SK-N-MC (cell line): ENCODE data around the gene PTPRM.

Experiments used
- DNase-seq: peaks from one replicate; pipeline ENCODE4 v3.0.0-alpha.2; 2011; ENCODE audit warnings: low read depth, low spot score
- H3K27ac ChIP-seq: fragments of 200-600 bp; sonication (generic); 2 replicates; pipeline ENCODE4 v1.5.1; 2016; ENCODE audit warnings: mixed run types
- H3K36me3 ChIP-seq: fragments of 200-600 bp; sonication (generic); 2 replicates; pipeline ENCODE4 v1.6.1; 2017; ENCODE audit warnings: antibody characterized with exemption, low read length, mixed read lengths; ENCODE audit not compliant: insufficient read depth
- H3K4me3 ChIP-seq: fragments of 200-600 bp; sonication (generic); 2 replicates; pipeline ENCODE4 v1.5.1; 2016
- H3K9ac ChIP-seq: fragments of 200-600 bp; sonication (generic); 2 replicates; pipeline ENCODE4 v1.8.0; 2017; ENCODE audit warnings: mixed run types, mixed read lengths; ENCODE audit not compliant: insufficient read length
- H3K9me3 ChIP-seq: fragments of 200-600 bp; sonication (generic); 2 replicates; pipeline ENCODE4 v1.6.1; 2017; ENCODE audit warnings: low read depth, mild to moderate bottlenecking, antibody characterized with exemption, low read length, moderate library complexity, mixed read lengths
- EZH2 ChIP-seq: fragments of 200-600 bp; sonication (generic); IDR thresholded peaks from one replicate; pipeline ENCODE4 v1.6.1; 2017; ENCODE audit warnings: antibody characterized with exemption
- FOXP2 ChIP-seq: optimal IDR thresholded peaks from 2 replicates; pipeline ENCODE3; 2011; ENCODE audit warnings: mild to moderate bottlenecking, moderate library complexity; ENCODE audit not compliant: insufficient read depth; ENCODE audit errors: extremely low read length, control extremely low read depth
- POLR2AphosphoS5 ChIP-seq: IDR thresholded peaks from 2 replicates; pipeline ENCODE4 v1.6.1; 2012; ENCODE audit warnings: mild to moderate bottlenecking, low read depth, low read length, borderline replicate concordance

PTPRM gene

DNA sequence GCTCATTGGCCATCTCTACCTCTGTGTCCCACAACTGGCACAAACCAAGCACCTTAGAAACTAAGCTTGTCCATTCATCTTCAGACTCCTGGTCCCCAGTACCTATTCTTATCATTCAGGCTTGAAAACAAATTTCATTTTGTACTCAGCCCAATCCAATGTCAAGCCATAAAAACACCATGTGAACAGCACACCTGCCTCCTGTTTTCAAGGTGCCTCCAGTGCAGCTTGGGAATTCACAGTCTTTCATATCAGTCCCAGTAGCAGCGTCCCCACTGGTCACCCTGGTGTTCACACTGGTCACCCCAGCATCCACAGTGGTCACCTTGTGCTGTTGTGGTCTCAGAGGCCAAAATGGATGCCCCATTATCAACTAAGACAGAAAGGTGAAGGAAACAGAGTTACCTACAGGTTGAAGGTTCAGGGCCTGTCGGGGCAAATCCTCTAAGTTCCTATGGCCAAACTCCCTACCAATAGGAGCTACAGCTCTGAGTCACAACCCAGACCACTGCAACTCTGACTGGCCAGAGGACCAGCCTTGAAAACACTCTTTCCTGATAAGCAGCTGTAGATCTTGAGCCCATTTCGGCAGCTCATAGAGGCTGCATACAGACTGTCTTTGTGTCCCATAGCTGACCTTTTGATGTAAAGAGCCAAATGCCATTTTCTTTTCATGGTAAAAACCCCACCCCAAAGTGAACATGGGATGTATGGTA is 782.6 kb downstream of the PTPRM start:
- no peak overlapping the region for H3K9ac ChIP-seq
- H3K9me3 ChIP-seq: no peaks in the 10 kb centered on the region
- H3K27ac ChIP-seq: no peak overlapping the region
- no peak for DNase-seq
- H3K36me3 ChIP-seq: no peaks in the 10 kb centered on the region
- no peak for TF ChIP-seq POLR2AphosphoS5
- TF ChIP-seq FOXP2: no peak
- no peak for TF ChIP-seq EZH2
- H3K4me3 ChIP-seq: no peak overlapping the region

DNA sequence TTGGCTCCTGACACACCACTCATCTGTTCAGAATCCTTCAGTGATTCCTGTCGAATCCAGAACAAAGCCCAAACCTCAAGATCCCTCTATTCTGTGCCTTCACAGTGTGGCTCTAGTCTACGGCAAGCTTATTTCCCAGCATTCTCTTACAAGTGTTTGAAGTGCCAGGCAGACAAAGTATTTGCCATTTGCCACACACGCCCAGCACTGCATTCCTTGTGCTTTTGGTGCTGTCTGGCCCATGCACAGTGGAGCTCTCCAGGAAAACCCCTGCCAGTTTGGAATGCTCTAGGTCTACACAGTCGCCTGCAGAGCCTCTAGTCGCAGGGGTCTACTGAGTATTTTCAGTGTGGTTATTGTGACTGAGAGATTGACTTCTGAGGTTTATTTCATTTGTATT is 783.5 kb downstream of the PTPRM start:
- Histone ChIP-seq H3K9me3 (no peaks in the 10 kb centered on the region), H3K9ac (no peak overlapping the region), H3K4me3 (no peak overlapping the region), H3K27ac (no peak overlapping the region), H3K36me3 (no peaks in the 10 kb centered on the region)
- DNase-seq: no peak
- TF ChIP-seq EZH2: no peak
- no peak for TF ChIP-seq FOXP2
- TF ChIP-seq POLR2AphosphoS5: no peak

DNA sequence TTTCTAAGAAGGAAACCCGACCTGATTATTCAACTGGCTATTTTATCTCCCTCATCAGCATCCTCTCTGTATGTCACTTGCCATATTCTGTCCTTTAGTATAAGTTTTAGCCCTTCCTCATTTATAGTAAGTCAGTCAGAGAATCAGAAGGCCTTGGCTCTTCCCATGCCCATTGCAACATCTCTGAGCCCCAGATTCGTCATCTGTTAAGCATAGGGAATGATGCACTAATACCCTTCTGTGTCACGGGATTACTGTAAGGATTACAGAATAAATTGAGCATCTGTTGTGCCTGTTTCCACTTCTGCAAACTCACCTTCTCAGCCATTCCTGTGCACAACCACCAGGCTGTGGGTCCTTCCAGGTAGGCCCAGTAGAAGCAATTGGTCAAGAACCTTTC is 784.0 kb downstream of the PTPRM start:
- DNase-seq: no peak
- no peak for TF ChIP-seq EZH2
- no peak for TF ChIP-seq FOXP2
- TF ChIP-seq POLR2AphosphoS5: no peak
- no peak overlapping the region for H3K27ac ChIP-seq
- H3K36me3 ChIP-seq: no peaks in the 10 kb centered on the region
- H3K4me3 ChIP-seq: no peak overlapping the region
- H3K9me3 ChIP-seq: no peaks in the 10 kb centered on the region
- H3K9ac ChIP-seq: no peak overlapping the region

GRCh38 chr18:8354304-8354703 is 787.2 kb downstream of the PTPRM start:
- Histone ChIP-seq H3K36me3 (no peaks in the 10 kb centered on the region), H3K4me3 (no peak overlapping the region), H3K27ac (no peak overlapping the region), H3K9me3 (no peaks in the 10 kb centered on the region), H3K9ac (no peak overlapping the region)
- TF ChIP-seq POLR2AphosphoS5 (no peak), EZH2 (no peak), FOXP2 (no peak)
- DNase-seq: no peak

DNA sequence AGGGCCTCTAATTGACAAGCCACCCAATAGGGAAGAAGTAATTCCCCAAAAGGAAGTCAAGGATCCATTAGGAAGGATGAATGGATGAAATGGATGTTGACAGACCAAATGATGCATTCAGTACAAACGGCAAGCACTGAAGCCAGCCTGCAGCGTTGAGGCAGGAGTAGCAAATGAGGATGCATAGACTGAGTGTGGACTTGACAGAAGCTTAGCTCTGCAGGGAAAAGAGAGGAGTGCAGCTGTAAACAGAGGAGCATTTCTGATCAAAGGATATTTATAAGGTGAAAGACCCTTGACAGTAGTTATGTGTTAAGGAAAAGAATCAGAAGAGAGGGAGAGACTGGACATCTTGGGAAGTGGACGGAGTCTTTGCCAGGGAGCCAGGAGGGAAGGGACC is 788.9 kb downstream of the PTPRM start:
- Histone ChIP-seq H3K4me3 (no peak overlapping the region), H3K9me3 (no peaks in the 10 kb centered on the region), H3K27ac (no peak overlapping the region), H3K9ac (no peak overlapping the region), H3K36me3 (no peaks in the 10 kb centered on the region)
- no peak for DNase-seq
- TF ChIP-seq FOXP2: no peak
- no peak for TF ChIP-seq EZH2
- no peak for TF ChIP-seq POLR2AphosphoS5

GRCh38 chr18:8357320-8357719 is 790.2 kb downstream of the PTPRM start:
- H3K27ac ChIP-seq: no peak overlapping the region
- H3K9ac ChIP-seq: no peak overlapping the region
- no peaks in the 10 kb centered on the region for H3K36me3 ChIP-seq
- no peaks in the 10 kb centered on the region for H3K9me3 ChIP-seq
- no peak for DNase-seq
- no peak for TF ChIP-seq EZH2
- no peak for TF ChIP-seq POLR2AphosphoS5
- no peak for TF ChIP-seq FOXP2
- no peak overlapping the region for H3K4me3 ChIP-seq

DNA sequence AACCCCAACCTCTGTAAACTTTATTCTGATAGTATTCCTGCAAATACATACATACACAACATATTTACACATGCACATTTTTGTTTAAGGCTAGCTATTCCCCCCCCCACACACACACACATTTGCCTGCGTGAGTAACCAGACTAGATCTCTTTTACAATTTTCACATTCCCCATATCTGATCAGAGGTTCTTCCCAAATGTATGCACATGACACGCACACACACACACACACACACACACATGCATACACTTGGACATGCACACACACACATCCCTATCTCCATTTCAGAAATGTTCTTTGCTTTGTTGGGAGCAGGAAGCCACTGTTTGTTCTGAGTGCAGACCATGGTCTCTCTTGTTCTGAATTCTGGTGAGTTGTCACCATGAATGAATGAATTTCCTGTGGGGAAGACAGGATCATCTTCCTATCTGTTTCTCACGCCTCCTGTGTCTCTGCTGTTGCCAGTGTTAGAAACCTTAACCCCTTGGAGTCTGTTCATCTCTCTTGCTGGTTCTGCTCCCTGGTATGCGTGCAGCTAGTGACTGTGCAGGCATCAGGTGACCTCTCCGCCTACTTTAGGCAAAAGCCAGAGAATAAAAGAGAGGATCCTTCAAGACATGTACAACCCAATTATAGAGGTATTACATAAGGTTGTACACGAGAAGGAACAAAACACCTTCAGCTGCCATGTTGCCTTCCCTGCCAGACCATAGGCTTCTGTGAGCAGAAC is 791.1 kb downstream of the PTPRM start:
- no peak overlapping the region for H3K27ac ChIP-seq
- H3K4me3 ChIP-seq: no peak overlapping the region
- no peak for DNase-seq
- H3K9ac ChIP-seq: no peak overlapping the region
- no peak for TF ChIP-seq FOXP2
- TF ChIP-seq EZH2: no peak
- TF ChIP-seq POLR2AphosphoS5: no peak
- H3K36me3 ChIP-seq: no peaks in the 10 kb centered on the region
- no peaks in the 10 kb centered on the region for H3K9me3 ChIP-seq

GRCh38 chr18:8359076-8359475 is 792.0 kb downstream of the PTPRM start:
- Histone ChIP-seq H3K36me3 (no peaks in the 10 kb centered on the region), H3K9me3 (no peaks in the 10 kb centered on the region), H3K9ac (no peak overlapping the region), H3K4me3 (no peak overlapping the region), H3K27ac (no peak overlapping the region)
- no peak for DNase-seq
- TF ChIP-seq FOXP2 (no peak), EZH2 (no peak), POLR2AphosphoS5 (no peak)
